Measurements from ENCODE around the gene TBX15. TPM values are rescaled to one million over a fixed set of nuclear protein-coding genes. Genes with fewer than 3 reads are reported as not detected.

The TBX15 gene
- total and polyA plus RNA-seq, 9 of the 15 experiments (the other 6 are each of a cell fraction or from before 2014, with no cell fraction given), result 0.03 to 3.4 (median 2.3) TPM

- TF ChIP-seq ZBTB49 (CRISPR knock-in tag; IDR thresholded peaks at IDR 0.05; ENCODE audit: borderline replicate concordance), result no peak
- no peak for TF ChIP-seq MAZ (CRISPR knock-in tag; conservative IDR thresholded peaks at IDR 0.05 in 1 of 2, IDR thresholded peaks at IDR 0.05 in 1 of 2)
Measured at GRCh38 chr1:118846443-118846842, 141.7 kb downstream of the TBX15 start (continued).

GRCh38 chr1:118842452-118843201 lies 145.5 kb downstream of the TBX15 start:
- under 1% methylated on average over 14 of the region's 14 CpGs for WGBS (ENCODE audit: insufficient coverage, low coverage, missing lambda C conversion rate)
- DNase-seq (ENCODE audit: extremely low read depth in 1 of 4, low spot score in 3 of 4) (no peak), FAIRE-seq (no peak), ATAC-seq (no peak)
- in situ Hi-C loops (cut with MboI) (no loop called here), intact Hi-C loops (cut with micrococcal nuclease) (no loop called here)
- ChIA-PET CTCF (ENCODE audit: low intra/inter-chr PET ratio) (no interaction called here), POLR2A (no interaction called here)
- no peak overlapping the region for H3K9ac ChIP-seq (ENCODE audit: insufficient read depth in 1 of 2, low read depth in 2 of 2, low read length in 2 of 2)
- no peak overlapping the region for H3K27ac ChIP-seq (ENCODE audit: extremely low read depth, low read depth, low read length)
- H3K36me3 ChIP-seq (ENCODE audit: control insufficient read depth, insufficient read depth, low read length), result no peaks in the 10 kb centered on the region
- no peaks in the 10 kb centered on the region for H3K79me2 ChIP-seq (ENCODE audit: control insufficient read depth, insufficient read depth, low read length)
- no peak overlapping the region for H3K4me2 ChIP-seq (ENCODE audit: insufficient read depth, low read length)
- no TSS peak for BruUV-seq (replicated peaks)
- H3K4me1 ChIP-seq (replicated peaks in 1 of 2; ENCODE audit: control insufficient read depth in 2 of 2, insufficient read depth in 2 of 2, low read length in 2 of 2), result no peaks in the 10 kb centered on the region
- no peaks in the 10 kb centered on the region for H4K20me1 ChIP-seq (replicated peaks; ENCODE audit: control insufficient read depth, insufficient read depth, low read length)
- no peaks in the 10 kb centered on the region for H3K27me3 ChIP-seq (ENCODE audit: control insufficient read depth in 2 of 2, insufficient read depth in 2 of 2, low read length in 2 of 2)
- TF ChIP-seq ZNF75A (CRISPR knock-in tag; IDR thresholded peaks at IDR 0.05) (no peak), CHD2 (IDR thresholded peaks at IDR 0.05; ENCODE audit: low read depth, low read length) (no peak), HNRNPLL (IDR thresholded peaks at IDR 0.05; ENCODE audit: low read depth, low read length, poor library complexity, severe bottlenecking) (no peak), MEF2A (IDR thresholded peaks at IDR 0.05; ENCODE audit: control insufficient read depth, low read depth, low read length) (no peak), CHD1 (IDR thresholded peaks at IDR 0.05; ENCODE audit: low read length) (no peak), SPI1 (IDR thresholded peaks at IDR 0.05; ENCODE audit: borderline replicate concordance, low read depth, low read length) (no peak), ZSCAN32 (CRISPR knock-in tag; IDR thresholded peaks at IDR 0.05) (no peak), CCAR2 (IDR thresholded peaks at IDR 0.05; ENCODE audit: low read depth, low read length) (no peak), VEZF1 (CRISPR knock-in tag; IDR thresholded peaks at IDR 0.05) (no peak), ZNF311 (CRISPR knock-in tag; IDR thresholded peaks at IDR 0.05) (no peak), ZZZ3 (IDR thresholded peaks at IDR 0.05) (no peak), KAT2B (IDR thresholded peaks at IDR 0.05; ENCODE audit: low read depth, low read length) (no peak), SRSF7 (optimal IDR thresholded peaks at IDR 0.05; ENCODE audit: low read depth, low read length) (no peak), FOXA1 (IDR thresholded peaks at IDR 0.05; ENCODE audit: borderline replicate concordance) (no peak), NFYB (IDR thresholded peaks at IDR 0.05; ENCODE audit: extremely low read depth, insufficient read length) (no peak)
- no peak overlapping the region for H3K4me3 ChIP-seq
- H3K9me1 ChIP-seq (ENCODE audit: control insufficient read depth, insufficient read depth, low read length), result no peaks in the 10 kb centered on the region
- no peaks in the 10 kb centered on the region for H3K9me3 ChIP-seq (replicated peaks; ENCODE audit: control insufficient read depth, insufficient read depth, low read depth, low read length)
- no peak overlapping the region for H2AFZ ChIP-seq (ENCODE audit: low read depth, low read length)
